ENCODE results near the gene CFAP77. TPM values are rescaled to one million over a fixed set of nuclear protein-coding genes. Genes with fewer than 3 reads are reported as not detected.

The CFAP77 gene
- total RNA-seq, 2 donors from 2014 or later, result not detected

- DNase-seq (no peak), ATAC-seq (no peak)
- intact Hi-C loops (cut with DNase I, micrococcal nuclease), result no loop called here
Observed at GRCh38 chr9:132439153-132439552, 29.1 kb downstream of the CFAP77 start.

- ATAC-seq (no peak), DNase-seq (no peak)
- intact Hi-C loops (cut with DNase I, micrococcal nuclease), result no loop called here
Observed at GRCh38 chr9:132440735-132441134, 30.7 kb downstream of the CFAP77 start.

DNA sequence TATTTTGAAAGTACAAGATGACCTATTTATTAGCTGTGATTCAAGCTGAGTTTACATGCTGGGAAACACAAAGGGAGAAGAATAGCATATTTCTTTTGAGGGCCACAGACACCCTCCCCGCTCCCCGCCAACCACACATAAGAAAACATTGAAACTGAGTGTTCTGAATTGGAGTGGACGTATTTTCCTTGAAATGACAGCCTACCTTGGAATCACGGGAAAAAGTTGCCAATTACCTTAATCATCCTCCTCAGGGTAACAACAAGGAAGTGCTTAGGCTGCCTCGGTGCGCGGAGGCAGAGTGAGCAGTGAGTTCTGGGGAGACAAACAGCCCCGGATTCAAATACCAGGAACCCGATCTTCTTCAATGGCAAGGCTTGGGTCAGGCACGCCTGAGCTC, 31.4 kb downstream of the CFAP77 start:
- DNase-seq (no peak), ATAC-seq (no peak)
- intact Hi-C loops (cut with DNase I, micrococcal nuclease), result no loop called here

DNA sequence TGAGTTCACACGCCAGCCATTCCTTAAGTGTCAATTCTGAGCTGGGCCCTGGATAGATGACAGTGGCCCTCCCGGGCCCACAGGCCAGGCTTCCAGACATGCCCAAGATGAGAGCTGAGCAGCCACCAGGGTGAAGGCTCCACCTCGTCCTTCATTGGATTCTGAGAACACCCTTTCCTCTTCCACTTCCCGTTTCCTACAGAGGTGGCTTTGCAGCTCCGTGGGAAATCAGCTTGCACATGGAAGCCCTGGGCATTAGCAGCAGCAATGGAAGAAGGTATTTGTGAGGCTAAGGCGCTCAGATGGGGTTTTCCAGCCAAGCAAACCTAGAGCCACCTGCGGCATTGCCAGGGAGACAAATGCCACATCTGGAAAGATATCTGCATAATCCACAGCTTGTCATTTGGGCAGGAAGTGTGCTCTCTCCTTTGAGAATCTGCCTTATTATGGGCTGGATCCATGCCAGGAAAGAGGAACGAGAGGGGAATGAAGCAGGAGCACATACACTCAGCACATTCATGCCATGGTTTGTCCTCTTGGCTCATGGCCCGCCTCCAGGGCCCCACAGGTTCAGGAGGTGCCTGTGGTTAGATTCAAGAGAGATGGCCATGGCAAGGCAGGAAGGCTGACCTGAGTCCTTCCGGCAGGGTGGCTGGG, 34.1 kb downstream of the CFAP77 start:
- intact Hi-C loops (cut with DNase I, micrococcal nuclease), result no loop called here
- DNase-seq (no peak), ATAC-seq (no peak)

DNA sequence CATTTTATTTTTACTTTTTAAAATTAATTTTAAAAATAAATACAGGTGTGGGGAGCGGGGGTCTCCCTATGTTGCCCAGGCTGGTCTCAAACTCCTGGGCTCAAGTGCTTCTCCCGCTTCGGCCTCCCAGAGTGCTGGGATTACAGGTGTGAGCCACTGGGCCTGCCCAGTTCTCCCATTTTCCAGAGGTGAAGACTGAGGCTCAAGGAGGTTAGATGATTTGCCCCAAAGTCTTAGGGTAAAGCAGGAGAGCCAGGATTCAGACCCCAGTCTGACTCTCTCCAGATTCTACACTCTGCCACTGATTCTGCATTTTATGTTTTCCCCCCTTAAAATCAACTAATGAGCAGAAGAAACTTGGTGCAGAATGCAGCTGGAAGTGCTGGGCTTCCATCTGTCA, 36.9 kb downstream of the CFAP77 start:
- intact Hi-C loops (cut with DNase I, micrococcal nuclease), result no loop called here
- DNase-seq (no peak), ATAC-seq (no peak)

- intact Hi-C loops (cut with DNase I, micrococcal nuclease), result no loop called here
- ATAC-seq (no peak), DNase-seq (no peak)
Observed at GRCh38 chr9:132447346-132447745, 37.3 kb downstream of the CFAP77 start.

GRCh38 chr9:132447902-132448301, 37.9 kb downstream of the CFAP77 start:
- no peak for ATAC-seq
- DNase-seq, result no peak
- intact Hi-C loops (cut with DNase I, micrococcal nuclease), result no loop called here

- no peak for DNase-seq
- intact Hi-C loops (cut with DNase I, micrococcal nuclease), result no loop called here
Observed at GRCh38 chr9:132451276-132451675, 41.3 kb downstream of the CFAP77 start.

DNA sequence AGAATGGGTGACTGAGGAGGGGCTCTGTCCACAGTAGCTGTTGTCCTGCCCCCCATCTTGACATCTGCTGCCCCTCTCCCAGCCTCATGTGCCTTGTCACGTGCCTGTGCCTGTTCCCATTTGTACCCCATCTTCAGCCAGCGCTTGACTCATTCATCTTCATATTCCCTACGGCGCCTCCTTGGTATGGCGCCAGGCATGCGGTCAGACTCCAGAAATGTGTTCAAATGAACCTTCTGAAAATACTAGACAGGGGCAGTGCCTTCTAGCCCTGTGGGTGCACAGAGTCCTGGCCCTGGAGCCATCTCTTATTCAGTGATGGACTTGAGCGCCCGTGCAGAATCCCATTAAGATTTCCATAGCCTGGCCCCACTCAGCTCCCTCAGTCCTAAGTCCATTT, 46.2 kb downstream of the CFAP77 start:
- DNase-seq, result no peak
- ATAC-seq, result no peak

More at GRCh38 chr9:132451276-132451675, 41.3 kb downstream of the CFAP77 start:
- no peak for ATAC-seq

DNA sequence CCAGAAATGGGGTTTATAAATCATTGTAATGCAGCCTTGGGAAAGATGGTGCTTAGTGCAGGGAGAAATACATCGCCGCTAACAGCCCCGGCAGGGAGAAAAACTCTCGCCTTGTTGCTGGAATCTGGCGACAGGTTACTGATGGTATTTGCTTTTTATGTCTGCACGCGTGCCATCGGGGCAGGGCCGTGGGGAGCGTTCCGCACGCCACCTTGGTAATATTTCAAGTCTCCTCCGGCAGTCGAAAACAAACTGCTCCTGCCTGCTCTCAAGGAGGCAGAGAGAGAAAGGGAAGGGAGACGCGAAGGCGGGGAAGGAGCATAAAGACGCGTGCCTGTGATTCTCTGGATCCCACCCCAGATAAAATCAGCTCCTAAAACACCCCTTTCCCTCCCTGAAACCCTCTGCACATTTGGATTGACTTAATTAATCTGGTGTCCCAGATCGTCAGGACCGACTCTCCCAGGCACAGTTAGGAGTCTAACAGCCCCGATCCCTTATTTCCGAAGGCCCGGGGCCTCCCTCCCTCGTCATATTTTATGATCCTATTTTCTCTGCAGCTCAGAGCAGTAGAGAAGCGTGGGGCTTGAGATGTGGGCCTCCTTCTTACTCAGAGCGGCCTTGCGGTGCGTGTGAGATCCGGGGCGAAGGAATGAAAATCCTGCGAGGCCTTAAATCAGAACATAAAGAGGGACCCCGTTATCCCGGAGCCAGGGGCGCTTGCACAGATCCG, 47.7 kb downstream of the CFAP77 start:
- ATAC-seq (no peak), DNase-seq (no peak)
- intact Hi-C loops (cut with DNase I, micrococcal nuclease), result no loop called here

More for the DNA sequence above, 46.2 kb downstream of the CFAP77 start:
- intact Hi-C loops (cut with DNase I, micrococcal nuclease), result no loop called here

DNA sequence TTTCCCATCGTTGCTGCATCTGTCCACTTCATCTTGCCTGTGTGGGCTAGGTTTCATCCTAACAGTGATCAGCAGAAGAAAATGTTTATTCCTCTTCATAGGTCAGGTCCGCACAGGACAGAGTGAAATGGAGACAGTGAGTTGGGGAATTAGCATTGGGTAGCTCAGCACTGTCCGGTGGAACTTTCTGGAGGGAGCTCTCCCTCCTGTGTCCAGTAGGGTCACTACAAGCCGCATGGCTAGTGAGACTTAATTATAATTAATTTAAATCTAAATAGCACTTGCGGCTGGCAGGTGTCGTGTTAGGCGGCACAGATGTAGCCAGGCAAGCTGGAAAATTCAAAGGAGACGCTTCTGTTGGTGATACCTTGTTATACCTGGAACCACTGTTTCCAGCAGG, 48.4 kb downstream of the CFAP77 start:
- intact Hi-C loops (cut with DNase I, micrococcal nuclease), result no loop called here
- DNase-seq, result no peak
- no peak for ATAC-seq

GRCh38 chr9:132459661-132460060, 49.6 kb downstream of the CFAP77 start:
- DNase-seq, result no peak
- no peak for ATAC-seq
- intact Hi-C loops (cut with DNase I, micrococcal nuclease), result no loop called here

DNA sequence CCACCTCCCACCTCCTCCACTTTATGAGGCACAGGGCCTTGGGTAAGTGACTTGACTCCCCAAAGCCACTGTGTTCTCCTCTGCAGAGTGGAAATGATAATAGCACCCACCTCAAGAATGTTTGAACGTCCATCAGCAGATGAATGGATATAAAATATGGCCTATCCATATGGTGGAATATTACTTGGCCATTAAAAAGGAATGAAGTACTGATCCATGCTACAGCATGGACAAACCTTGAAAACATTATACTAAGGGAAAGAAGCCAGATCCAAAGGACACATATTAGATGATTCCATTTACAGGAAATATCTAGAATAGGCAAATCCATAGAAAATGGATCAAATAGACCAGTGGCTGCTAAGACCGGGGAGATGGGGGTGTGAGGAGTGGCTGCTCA, 50.2 kb downstream of the CFAP77 start:
- intact Hi-C loops (cut with DNase I, micrococcal nuclease), result no loop called here
- DNase-seq (no peak), ATAC-seq (no peak)

GRCh38 chr9:132461281-132461896, 51.4 kb downstream of the CFAP77 start:
- intact Hi-C loops (cut with DNase I, micrococcal nuclease), result no loop called here
- ATAC-seq (no peak), DNase-seq (no peak)

- DNase-seq (no peak), ATAC-seq (no peak)
- intact Hi-C loops (cut with DNase I, micrococcal nuclease), result no loop called here
Observed at GRCh38 chr9:132461971-132462370, 52.0 kb downstream of the CFAP77 start.

GRCh38 chr9:132464547-132464946, 54.5 kb downstream of the CFAP77 start:
- intact Hi-C loops (cut with DNase I, micrococcal nuclease), result no loop called here
- ATAC-seq (no peak), DNase-seq (no peak)

GRCh38 chr9:132465131-132465635, 55.2 kb downstream of the CFAP77 start:
- ATAC-seq (no peak), DNase-seq (no peak)
- intact Hi-C loops (cut with DNase I, micrococcal nuclease), result no loop called here

DNA sequence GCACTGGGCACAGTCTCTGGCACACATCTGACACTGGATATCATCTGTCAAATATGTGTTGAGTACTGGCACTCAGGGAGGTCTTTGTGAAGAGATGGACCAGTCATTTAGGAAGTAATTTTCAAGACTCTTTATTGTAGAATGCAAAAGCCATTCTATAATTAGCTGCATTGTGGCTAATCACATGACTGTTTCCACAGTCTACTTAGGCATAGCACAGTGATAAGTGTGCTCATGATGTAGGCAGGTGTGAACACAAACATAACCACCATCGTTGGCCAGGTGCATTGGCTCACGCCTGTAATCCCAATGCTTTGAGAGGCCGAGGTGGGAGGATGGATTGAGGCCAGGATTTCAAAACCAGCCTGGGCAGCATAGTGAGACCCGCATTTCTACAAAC, 62.2 kb downstream of the CFAP77 start:
- ATAC-seq (no peak), DNase-seq (no peak)
- intact Hi-C loops (cut with DNase I, micrococcal nuclease), result no loop called here

GRCh38 chr9:132472599-132472998, 62.6 kb downstream of the CFAP77 start:
- intact Hi-C loops (cut with DNase I, micrococcal nuclease), result no loop called here
- DNase-seq (no peak), ATAC-seq (no peak)

GRCh38 chr9:132474253-132474652, 64.2 kb downstream of the CFAP77 start:
- intact Hi-C loops (cut with DNase I, micrococcal nuclease), result no loop called here
- ATAC-seq, result no peak

More at GRCh38 chr9:132474253-132474652, 64.2 kb downstream of the CFAP77 start:
- DNase-seq, result no peak

All from left colon (tissue), 2 donors.